Endometrial microvascular endothelial cells (primary cell): Measurements from ENCODE around the gene TANGO6. TPM values are rescaled to one million over a fixed set of nuclear protein-coding genes. Genes with fewer than 3 reads are reported as not detected.
"Not testable (repeated sequence)": the region's sequence is repeated elsewhere in the genome, so short reads cannot be mapped to it uniquely, and the experiment has no call there.

Experiments used
- in situ Hi-C: cut with HindIII; loops from 2 replicates; pipeline ENCODE4 v1.10.0; 2017; ENCODE audit warnings: low sequenced_read_pairs, low pct_unique_long_range_greater_than_20kb; ENCODE audit errors: inconsistent ontology term
- total RNA-seq: library from RNA; depleted of rRNA; stranded (reverse); fragments of >200 nt; gene quantifications from one replicate; pipeline ENCODE4 v1.2.3, GENCODE V29; 2015; ENCODE audit errors: inconsistent ontology term

Gene TANGO6
- total RNA-seq, 1 donor from 2014 or later, result 11.3 TPM

GRCh38 chr16:68990172-68990845, 147.0 kb downstream of the TANGO6 start:
- in situ Hi-C loops, result not testable (repeated sequence)

- in situ Hi-C loops, result no loop called here
These were observed 147.7 kb downstream of the TANGO6 start for GRCh38 chr16:68991075-68991474.

GRCh38 chr16:68992521-68992920, 149.2 kb downstream of the TANGO6 start:
- in situ Hi-C loops, result no loop called here

GRCh38 chr16:68993456-68993855, 150.1 kb downstream of the TANGO6 start:
- in situ Hi-C loops, result no loop called here

- in situ Hi-C loops, result no loop called here
These were observed 150.6 kb downstream of the TANGO6 start for GRCh38 chr16:68993885-68994284.

GRCh38 chr16:68994324-68994723, 151.0 kb downstream of the TANGO6 start:
- in situ Hi-C loops, result no loop called here

GRCh38 chr16:68995011-68995504, 151.7 kb downstream of the TANGO6 start:
- in situ Hi-C loops, result no loop called here

- in situ Hi-C loops, result no loop called here
These were observed 154.2 kb downstream of the TANGO6 start for GRCh38 chr16:68997564-68997963.

GRCh38 chr16:68999114-68999513, 155.8 kb downstream of the TANGO6 start:
- in situ Hi-C loops, result no loop called here

- in situ Hi-C loops, result no loop called here
These were observed 160.2 kb downstream of the TANGO6 start for GRCh38 chr16:69003500-69003899.

GRCh38 chr16:69005641-69006355, 162.5 kb downstream of the TANGO6 start:
- in situ Hi-C loops, result no loop called here

GRCh38 chr16:69012906-69013305, 169.6 kb downstream of the TANGO6 start:
- in situ Hi-C loops, result no loop called here

- in situ Hi-C loops, result no loop called here
These were observed 170.7 kb downstream of the TANGO6 start for GRCh38 chr16:69013991-69014390.

- in situ Hi-C loops, result no loop called here
These were observed 171.5 kb downstream of the TANGO6 start for GRCh38 chr16:69014811-69015210.

GRCh38 chr16:69017036-69017783, 173.9 kb downstream of the TANGO6 start:
- in situ Hi-C loops, result no loop called here

- in situ Hi-C loops, result no loop called here
These were observed 176.5 kb downstream of the TANGO6 start for GRCh38 chr16:69019811-69020210.

GRCh38 chr16:69029121-69029520, 185.8 kb downstream of the TANGO6 start:
- in situ Hi-C loops, result no loop called here

- in situ Hi-C loops, result no loop called here
These were observed 188.6 kb downstream of the TANGO6 start for GRCh38 chr16:69031877-69032301.

GRCh38 chr16:69033151-69033949, 190.0 kb downstream of the TANGO6 start:
- in situ Hi-C loops, result no loop called here
